ENCODE results near the gene SRSF7.

The SRSF7 gene

GRCh38 chr2:38700881-38701458 is 50.2 kb downstream of the SRSF7 start:
- DNase-seq (ENCODE audit: low read depth), result no peak

- DNase-seq (ENCODE audit: low read depth), result no peak
Observed at GRCh38 chr2:38700113-38700785, 50.9 kb downstream of the SRSF7 start.

GRCh38 chr2:38698467-38699003 is 52.6 kb downstream of the SRSF7 start:
- no peak for DNase-seq (ENCODE audit: low read depth)

GRCh38 chr2:38697116-38697840 is 53.9 kb downstream of the SRSF7 start:
- no peak for DNase-seq (ENCODE audit: low read depth)

Data from stimulated activated CD8-positive, alpha-beta memory T cell treated with anti-CD3 and anti-CD28 coated beads, Interleukin-12 subunit alpha, Interleukin-12 subunit beta, amount 100 ng/mL, for 4 hours (primary cell).